H1 (cell line): ENCODE results near the gene RAPH1. TPM values are rescaled to one million over a fixed set of nuclear protein-coding genes. Genes with fewer than 3 reads are reported as not detected.

ENCODE experiments used
- CTCF ChIA-PET: fragments of 300-600 bp; sonication (Branson Sonifier 250); formaldehyde crosslinking; loops from one replicate; lab custom pipeline; 2021; ENCODE audit not compliant: partially characterized antibody; lab: Charles Lee
- POLR2A ChIA-PET: fragments of 300-600 bp; sonication (Branson Sonifier 250); formaldehyde crosslinking; loops from one replicate; lab custom pipeline; 2021; ENCODE audit warnings: inconsistent platforms; ENCODE audit not compliant: partially characterized antibody; lab: Charles Lee
- DNase-seq, 2 experiments: peaks; one replicate each; pipeline versions ENCODE4 v3.0.0 to v3.0.0-alpha.2; 2010 to 2022; ENCODE audit warnings: low spot score in 2 of 2, low read depth in 1 of 2, mixed read lengths in 1 of 2
- FAIRE-seq: peaks from 2 replicates; lab custom pipeline; 2011; peaks lifted over from hg19 to GRCh38; lab: Jason Lieb, UNC
- H2AFZ ChIP-seq: 2 replicates; pipeline ENCODE4 v1.8.1; 2012; ENCODE audit warnings: low read length, inconsistent platforms
- H2AK5ac ChIP-seq: 2 replicates; pipeline ENCODE4 v1.6.1; 2013; ENCODE audit warnings: low read depth, low read length
- H2BK120ac ChIP-seq: replicated peaks from 2 replicates; pipeline ENCODE3; 2013; ENCODE audit warnings: low read depth, low read length, inconsistent platforms
- H2BK12ac ChIP-seq: 2 replicates; pipeline ENCODE4 v1.6.1; 2013; ENCODE audit warnings: low read depth, low read length
- H2BK15ac ChIP-seq: 2 replicates; pipeline ENCODE4 v1.6.1; 2013; ENCODE audit warnings: low read length
- H2BK20ac ChIP-seq: 2 replicates; pipeline ENCODE4 v1.6.1; 2013; ENCODE audit warnings: low read length
- H2BK5ac ChIP-seq: 2 replicates; pipeline ENCODE4 v1.6.1; 2013; ENCODE audit warnings: low read depth, low read length
- H3K14ac ChIP-seq: 2 replicates; pipeline ENCODE4 v1.6.1; 2013; ENCODE audit warnings: inconsistent platforms; ENCODE audit not compliant: insufficient read length
- H3K18ac ChIP-seq: 2 replicates; pipeline ENCODE4 v1.6.1; 2013; ENCODE audit warnings: low read length; ENCODE audit errors: extremely low read depth
- H3K23ac ChIP-seq: 2 replicates; pipeline ENCODE4 v1.6.1; 2013; ENCODE audit warnings: inconsistent platforms; ENCODE audit not compliant: insufficient read length
- H3K23me2 ChIP-seq: 2 replicates; pipeline ENCODE4 v1.6.1; 2013; ENCODE audit warnings: low read depth, low read length
- H3K27ac ChIP-seq: 2 replicates; pipeline ENCODE4 v1.6.1; 2011; ENCODE audit warnings: low read depth, low read length, inconsistent platforms
- H3K27me3 ChIP-seq, 4 experiments: replicated peaks in 1 of 4; 1 replicate in 1 of 4; 2 replicates in 3 of 4; pipeline versions ENCODE4 v1.6.1 to v1.8.1; 2011 to 2013; ENCODE audit warnings: low read length in 3 of 4, mild to moderate bottlenecking in 3 of 4, inconsistent platforms in 2 of 4, mixed read lengths in 2 of 4, moderate library complexity in 1 of 4; ENCODE audit not compliant: control insufficient read depth in 3 of 4, insufficient read depth in 3 of 4; ENCODE audit errors: extremely low read depth in 1 of 4
- H3K36me3 ChIP-seq, 4 experiments: 2 replicates each; pipeline versions ENCODE4 v1.6.1 to v1.8.1; 2011 to 2013; ENCODE audit warnings: mild to moderate bottlenecking in 4 of 4, low read length in 3 of 4, moderate library complexity in 2 of 4, control low read depth in 1 of 4, inconsistent platforms in 1 of 4; ENCODE audit not compliant: insufficient read depth in 4 of 4, control insufficient read depth in 2 of 4
- H3K4ac ChIP-seq: replicated peaks from 2 replicates; pipeline ENCODE3; 2013; ENCODE audit warnings: low read length, low read depth, mixed read lengths, inconsistent platforms; ENCODE audit not compliant: insufficient read length
- H3K4me1 ChIP-seq, 4 experiments: replicated peaks in 1 of 4; 1 replicate in 1 of 4; 2 replicates in 3 of 4; pipeline versions ENCODE4 v1.6.1 to v1.8.1; 2011 to 2013; ENCODE audit warnings: low read length in 3 of 4, inconsistent platforms in 2 of 4, mixed read lengths in 1 of 4; ENCODE audit not compliant: insufficient read depth in 4 of 4, control insufficient read depth in 3 of 4
- H3K4me2 ChIP-seq, 2 experiments: 2 replicates each; pipeline versions ENCODE4 v1.6.1 to v1.8.1; 2011 to 2013; ENCODE audit warnings: low read depth in 2 of 2, low read length in 2 of 2, control low read depth in 1 of 2, inconsistent platforms in 1 of 2, mild to moderate bottlenecking in 1 of 2; ENCODE audit not compliant: insufficient read depth in 1 of 2
- H3K4me3 ChIP-seq, 4 experiments: fragments of 200-600, 300-600 bp in 1 of 4; sonication (generic), shearing (Covaris generic), sonication (Bioruptor Twin) in 1 of 4; 2 replicates each; pipeline versions ENCODE4 v1.5.1 to v1.8.1; 2011 to 2016; ENCODE audit warnings: low read length in 4 of 4, low read depth in 3 of 4, control low read depth in 2 of 4, inconsistent platforms in 2 of 4, mild to moderate bottlenecking in 2 of 4, mixed read lengths in 1 of 4, moderate library complexity in 1 of 4; ENCODE audit not compliant: insufficient read depth in 2 of 4; ENCODE audit errors: extremely low read depth in 1 of 4
- H3K56ac ChIP-seq: replicated peaks from 2 replicates; pipeline ENCODE3; 2013; ENCODE audit warnings: low read depth, mild to moderate bottlenecking, mixed read lengths, low read length, inconsistent platforms; ENCODE audit not compliant: insufficient read length
- H3K79me1 ChIP-seq: 2 replicates; pipeline ENCODE4 v1.6.1; 2013; ENCODE audit warnings: low read depth, low read length, control low read depth
- H3K79me2 ChIP-seq, 2 experiments: 2 replicates each; pipeline versions ENCODE4 v1.6.1 to v1.8.1; 2012 to 2013; ENCODE audit warnings: low read length in 2 of 2, mild to moderate bottlenecking in 2 of 2, inconsistent platforms in 1 of 2; ENCODE audit not compliant: insufficient read depth in 2 of 2, control insufficient read depth in 1 of 2
- H3K9ac ChIP-seq, 4 experiments: replicated peaks in 1 of 4; 1 replicate in 1 of 4; 2 replicates in 3 of 4; pipeline versions ENCODE4 v1.6.1 to v1.8.1; 2011 to 2013; ENCODE audit warnings: low read depth in 3 of 4, low read length in 3 of 4, control low read depth in 2 of 4, mild to moderate bottlenecking in 2 of 4, moderate library complexity in 2 of 4, inconsistent platforms in 1 of 4; ENCODE audit errors: extremely low read depth in 1 of 4
- H3K9me3 ChIP-seq, 2 experiments: 2 replicates each; pipeline versions ENCODE4 v1.6.1 to v1.8.1; 2012 to 2013; ENCODE audit warnings: mild to moderate bottlenecking in 2 of 2, moderate library complexity in 2 of 2, control low read depth in 1 of 2, inconsistent platforms in 1 of 2, low read depth in 1 of 2, low read length in 1 of 2, mixed read lengths in 1 of 2; ENCODE audit not compliant: insufficient read depth in 2 of 2
- H4K20me1 ChIP-seq, 2 experiments: replicated peaks in 1 of 2; 2 replicates each; pipeline versions ENCODE3 to v1.8.1; 2011 to 2013; ENCODE audit warnings: inconsistent platforms in 2 of 2, low read length in 2 of 2, mild to moderate bottlenecking in 1 of 2; ENCODE audit not compliant: insufficient read depth in 2 of 2, control insufficient read depth in 1 of 2
- H4K5ac ChIP-seq: 2 replicates; pipeline ENCODE4 v1.6.1; 2013; ENCODE audit warnings: low read length, low read depth, mixed read lengths, inconsistent platforms; ENCODE audit not compliant: insufficient read length
- H4K8ac ChIP-seq: 2 replicates; pipeline ENCODE4 v1.8.0; 2013; ENCODE audit warnings: mild to moderate bottlenecking, moderate library complexity, low read length, inconsistent platforms; ENCODE audit not compliant: insufficient read depth; ENCODE audit errors: extremely low read depth
- H4K91ac ChIP-seq: replicated peaks from 2 replicates; pipeline ENCODE3; 2013; ENCODE audit warnings: low read length, mixed read lengths, inconsistent platforms; ENCODE audit not compliant: insufficient read length
- RAD21 ChIP-seq, 2 experiments: IDR thresholded peaks in 1 of 2; conservative IDR thresholded peaks in 1 of 2; 2 replicates each; pipeline ENCODE4 v1.6.1; 2011; ENCODE audit warnings: low read depth in 2 of 2, low read length in 2 of 2, improper control_type of control experiment in 1 of 2, inconsistent platforms in 1 of 2, mild to moderate bottlenecking in 1 of 2, moderate library complexity in 1 of 2
- SUZ12 ChIP-seq: fragments of 200-600 bp; sonication (generic); IDR thresholded peaks from 2 replicates; pipeline ENCODE4 v1.6.1; 2012; ENCODE audit warnings: mild to moderate bottlenecking, inconsistent platforms, low read length, moderate library complexity, mixed read lengths
- polyA plus RNA-seq, 7 experiments: library from polyadenylated mRNA; depleted of rRNA in 3 of 7; stranded (reverse) in 5 of 7; unstranded in 2 of 7; fragments of >200 nt in 5 of 7; fragments of 200-250 nt in 2 of 7; gene quantifications; 1 replicate in 5 of 7; 2 replicates in 1 of 7; 4 replicates in 1 of 7; pipeline versions ENCODE4 v1.2.1 to v1.2.3, GENCODE V29; 2011 to 2013; ENCODE audit warnings: missing spikeins in 2 of 7, mixed read lengths in 2 of 7
- total RNA-seq: library from RNA; stranded (reverse); fragmentation: NEBNext Ultra II Directional; extraction: Animal tissue kit (Norgen Biotek cat#: 25700); gene quantifications from 2 replicates; pipeline ENCODE4 v1.2.1, GENCODE V29; 2021

RAPH1 gene
- total and polyA plus RNA-seq, 2 of the 8 experiments (the other 6 are each of a cell fraction or from before 2014, with no cell fraction given) = 3.8 to 27.4 TPM

- Histone ChIP-seq H3K27ac (no peak overlapping the region), H2AFZ (no peak overlapping the region), H3K18ac (no peak overlapping the region), H3K4ac (no peak overlapping the region), H3K9me3 (no peaks in the 10 kb centered on the region), H3K23me2 (no peaks in the 10 kb centered on the region), H3K4me1 (no peaks in the 10 kb centered on the region), H3K79me1 (no peaks in the 10 kb centered on the region), H4K5ac (no peak overlapping the region), H2BK15ac (no peak overlapping the region), H4K20me1 (no peaks in the 10 kb centered on the region), H3K56ac (no peak overlapping the region), H3K36me3 (peaks cover 0 to 6% (median 3%) of the 10 kb centered on the region in 4 experiments; a peak in 5 of 8 replicates), H3K79me2 (no peaks in the 10 kb centered on the region), H2BK5ac (no peak overlapping the region), H3K4me2 (no peak overlapping the region), H4K8ac (no peak overlapping the region), H2BK12ac (no peak overlapping the region), H2AK5ac (no peak overlapping the region), H3K23ac (no peak overlapping the region), H3K14ac (no peak overlapping the region), H3K9ac (no peak overlapping the region), H3K4me3 (no peak overlapping the region), H2BK20ac (no peak overlapping the region), H2BK120ac (no peak overlapping the region), H3K27me3 (peaks cover 0 to 1% (median 0%) of the 10 kb centered on the region in 4 experiments; a peak in 1 of 7 replicates), H4K91ac (no peak overlapping the region)
- FAIRE-seq (no peak), DNase-seq (no peak)
- no peak for TF ChIP-seq SUZ12
- TF ChIP-seq RAD21 (IDR thresholded peaks at IDR 0.05 in 1 of 2, conservative IDR thresholded peaks at IDR 0.05 in 1 of 2; ENCODE audit: low read depth in 2 of 2, low read length in 2 of 2) = no peak
- POLR2A ChIA-PET = no interaction called here
- CTCF ChIA-PET = interaction anchor here (1.0 to 4.8 kb wide), 4 partner anchors 9 to 238 kb away, joined by 3 to 25 read pairs (median 6); no protein-coding TSS in a partner anchor
Measured at GRCh38 chr2:203463266-203463678, 71.8 kb downstream of the RAPH1 start.
